Calu3 (cell line): ENCODE results near the gene HUS1. TPM values are rescaled to one million over a fixed set of nuclear protein-coding genes. Genes with fewer than 3 reads are reported as not detected.
"Not testable (repeated sequence)": the region's sequence is repeated elsewhere in the genome, so short reads cannot be mapped to it uniquely, and the experiment has no call there.

Experiments
- BruUV-seq: library from RNA; stranded (reverse); fragments of 400-500 nt; replicated peaks from 2 replicates; lab custom pipeline; 2021; lab: Mats Ljungman, UMichigan
- CTCF ChIA-PET: fragments of 300-600 bp; sonication (Branson Sonifier 250); formaldehyde crosslinking; loops from one replicate; lab custom pipeline; 2022; ENCODE audit warnings: antibody characterized with exemption; lab: Charles Lee
- DNase-seq: peaks from one replicate; pipeline ENCODE4 v3.0.0; 2022
- H3K27ac Mint-ChIP-seq: one replicate; pipeline ENCODE4 v1.8.0; 2022; ENCODE audit warnings: mixed read lengths; ENCODE audit not compliant: unreplicated experiment
- H3K27me3 Mint-ChIP-seq: one replicate; pipeline ENCODE4 v1.8.0; 2022; ENCODE audit warnings: mixed read lengths; ENCODE audit not compliant: unreplicated experiment
- H3K36me3 Mint-ChIP-seq: one replicate; pipeline ENCODE4 v1.8.0; 2022; ENCODE audit warnings: mild to moderate bottlenecking, moderate library complexity, mixed read lengths; ENCODE audit not compliant: insufficient read depth, unreplicated experiment
- H3K4me1 Mint-ChIP-seq: one replicate; pipeline ENCODE4 v1.8.0; 2022; ENCODE audit warnings: mild to moderate bottlenecking, low read depth, mixed read lengths; ENCODE audit not compliant: unreplicated experiment
- H3K4me3 Mint-ChIP-seq: one replicate; pipeline ENCODE4 v1.8.0; 2022; ENCODE audit warnings: mild to moderate bottlenecking, low read depth, moderate library complexity, mixed read lengths; ENCODE audit not compliant: unreplicated experiment
- H3K9me3 Mint-ChIP-seq: one replicate; pipeline ENCODE4 v1.8.0; 2022; ENCODE audit warnings: low read depth, mixed read lengths; ENCODE audit not compliant: unreplicated experiment
- CTCF ChIP-seq: fragments of 200-600 bp; IDR thresholded peaks from one replicate; pipeline ENCODE4 v1.8.0; 2022; ENCODE audit warnings: antibody characterized with exemption; ENCODE audit not compliant: unreplicated experiment
- intact Hi-C: fragments of 100-400 bp; cut with micrococcal nuclease; formaldehyde crosslinking; loops from one replicate; pipeline ENCODE4 v1.10.0; 2022; ENCODE audit not compliant: unreplicated experiment
- total RNA-seq: library from RNA; stranded (reverse); gene quantifications from 2 replicates; pipeline ENCODE4 v1.2.3, GENCODE V29; 2022

HUS1 gene
- total RNA-seq, 1 experiment from 2014 or later: 42.9 TPM

DNA sequence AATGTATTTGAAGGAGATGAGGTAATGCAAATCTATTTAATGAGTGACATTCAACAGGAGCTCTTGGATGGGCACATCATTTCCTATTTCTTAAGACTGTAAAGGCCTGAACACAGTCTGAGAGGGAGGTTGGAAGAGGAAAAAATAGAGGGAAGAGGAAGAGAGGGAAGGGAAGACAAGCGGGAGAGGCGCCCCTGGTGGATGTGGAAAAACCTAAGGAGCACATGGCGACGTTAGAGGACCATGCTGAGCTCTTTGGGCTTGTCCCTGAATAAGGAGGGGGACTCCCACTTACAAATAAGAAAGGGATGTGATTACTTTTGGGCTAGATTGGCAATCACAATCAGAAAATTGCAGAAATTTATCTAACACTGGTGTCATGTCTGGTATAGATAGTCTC is 29.8 kb upstream of the HUS1 start:
- Mint-ChIP-seq H3K36me3 (no peaks in the 10 kb centered on the region), H3K9me3 (no peaks in the 10 kb centered on the region), H3K4me3 (no peak overlapping the region), H3K4me1 (peaks cover 13% of the 10 kb centered on the region), H3K27me3 (no peaks in the 10 kb centered on the region), H3K27ac (no peak overlapping the region)
- DNase-seq: no peak
- intact Hi-C loops: no loop called here
- CTCF ChIA-PET: no interaction called here
- TF ChIP-seq CTCF: no peak
- no TSS peak for BruUV-seq

DNA sequence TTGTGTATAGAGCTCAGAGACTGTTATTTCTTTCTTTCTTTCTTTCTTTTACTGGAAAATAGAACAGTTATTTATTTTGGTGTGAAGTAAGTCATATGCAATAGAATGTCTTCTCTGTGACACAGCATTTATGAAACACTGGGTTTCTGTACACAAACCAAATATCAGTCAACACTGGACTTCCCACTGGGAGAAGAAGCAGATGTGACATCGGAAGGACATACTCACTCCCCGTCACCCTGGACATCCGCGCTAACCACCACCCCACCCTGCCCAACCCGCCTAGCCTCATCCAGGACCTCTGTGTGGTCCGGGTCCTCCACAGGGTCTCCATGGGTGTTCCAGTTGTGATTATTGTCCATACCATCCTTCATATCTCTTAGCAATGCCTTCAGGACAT is 27.5 kb upstream of the HUS1 start:
- H3K27me3 Mint-ChIP-seq: no peaks in the 10 kb centered on the region
- CTCF ChIA-PET: no interaction called here

DNA sequence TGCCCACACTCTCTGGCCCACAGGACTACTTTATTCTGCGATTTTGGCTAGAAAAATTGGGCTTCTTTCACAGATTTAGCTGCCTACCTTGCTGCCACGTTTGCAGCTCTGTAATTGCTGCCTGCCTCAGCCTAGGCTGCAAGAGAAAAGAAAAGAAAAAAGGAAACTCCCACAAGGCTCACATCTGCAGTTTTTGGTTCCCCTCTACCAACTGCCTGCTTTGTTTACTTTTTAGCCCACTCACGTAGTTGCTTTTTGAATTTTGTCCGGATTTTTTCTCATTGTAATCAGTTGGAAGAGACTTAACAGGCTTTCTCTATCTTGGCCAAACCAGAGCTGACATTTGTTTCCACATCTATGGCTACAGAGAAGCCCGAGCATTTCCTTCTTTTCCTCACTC is 25.2 kb upstream of the HUS1 start:
- CTCF ChIA-PET: interaction anchor here (0.6 kb wide), 1 partner anchor 431 kb away, joined by 3 read pairs; no protein-coding TSS in a partner anchor
- no TSS peak for BruUV-seq
- no peak overlapping the region for H3K27ac Mint-ChIP-seq
- H3K4me3 Mint-ChIP-seq: no peak overlapping the region
- intact Hi-C loops: no loop called here
- H3K36me3 Mint-ChIP-seq: peaks cover 5% of the 10 kb centered on the region
- H3K27me3 Mint-ChIP-seq: no peaks in the 10 kb centered on the region
- no peak for DNase-seq
- H3K9me3 Mint-ChIP-seq: no peaks in the 10 kb centered on the region
- peaks cover 26% of the 10 kb centered on the region for H3K4me1 Mint-ChIP-seq
- TF ChIP-seq CTCF: no peak

More for the DNA sequence above, 27.5 kb upstream of the HUS1 start:
- H3K4me3 Mint-ChIP-seq: no peak overlapping the region
- no peak for TF ChIP-seq CTCF
- H3K36me3 Mint-ChIP-seq: no peaks in the 10 kb centered on the region
- intact Hi-C loops: no loop called here
- H3K4me1 Mint-ChIP-seq: peaks cover 13% of the 10 kb centered on the region
- no peak for DNase-seq
- no peak overlapping the region for H3K27ac Mint-ChIP-seq
- H3K9me3 Mint-ChIP-seq: no peaks in the 10 kb centered on the region
- no TSS peak for BruUV-seq

GRCh38 chr7:48004032-48004431 is 24.6 kb upstream of the HUS1 start:
- TF ChIP-seq CTCF: no peak
- H3K4me1 Mint-ChIP-seq: peaks cover 27% of the 10 kb centered on the region
- CTCF ChIA-PET: interaction anchor here (0.6 kb wide), 1 partner anchor 432 kb away, joined by 3 read pairs; no protein-coding TSS in a partner anchor
- BruUV-seq: no TSS peak
- no peak overlapping the region for H3K4me3 Mint-ChIP-seq
- no peak overlapping the region for H3K27ac Mint-ChIP-seq
- H3K9me3 Mint-ChIP-seq: no peaks in the 10 kb centered on the region
- intact Hi-C loops: no loop called here
- H3K27me3 Mint-ChIP-seq: no peaks in the 10 kb centered on the region
- peaks cover 5% of the 10 kb centered on the region for H3K36me3 Mint-ChIP-seq
- no peak for DNase-seq

DNA sequence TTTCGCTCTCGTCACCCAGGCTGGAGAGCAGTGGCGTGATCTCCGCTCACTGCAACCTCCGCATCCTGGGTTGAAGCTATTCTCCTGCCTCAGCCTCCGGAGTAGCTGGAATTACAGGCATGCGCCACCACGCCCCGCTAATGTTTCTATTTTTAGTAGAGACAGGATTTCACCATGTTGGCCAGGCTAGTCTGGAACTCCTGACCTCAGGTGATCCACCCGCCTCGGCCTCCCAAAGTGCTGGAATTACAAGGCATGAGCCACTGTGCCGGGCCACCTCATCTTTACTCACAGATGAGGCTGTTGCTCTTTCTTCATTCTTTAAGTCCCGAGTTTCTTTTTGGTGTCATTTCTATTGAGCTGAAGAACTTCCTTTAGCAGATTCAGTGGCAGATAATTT is 20.7 kb upstream of the HUS1 start:
- H3K27me3 Mint-ChIP-seq, BruUV-seq, intact Hi-C loops, H3K9me3 Mint-ChIP-seq, H3K36me3 Mint-ChIP-seq: not testable (repeated sequence)
- Mint-ChIP-seq H3K27ac (peak overlapping the region; percentile 35), H3K4me1 (peaks cover 17% of the 10 kb centered on the region), H3K4me3 (peak overlapping the region; percentile 20)
- peak; percentile 56 for DNase-seq
- CTCF ChIA-PET: interaction anchor here (0.7 to 1.5 kb wide), 5 partner anchors 8 to 229 kb away, joined by 3 to 5 read pairs (median 4); no protein-coding TSS in a partner anchor
